Subcutaneous abdominal adipose tissue (tissue), 5 donors: ENCODE measurements around the gene MAGIX.
A peak's percentile ranks its signal among the peaks of the same experiment; 100 is the strongest.
"Not testable (repeated sequence)": the region's sequence is repeated elsewhere in the genome, so short reads cannot be mapped to it uniquely, and the experiment has no call there.

Experiments
- H3K27ac ChIP-seq: one replicate; pipeline ENCODE4 v1.7.0; 2013; ENCODE audit warnings: low read depth, mild to moderate bottlenecking, inconsistent platforms, low read length, moderate library complexity
- H3K27me3 ChIP-seq, 5 donors: one replicate each; pipeline ENCODE4 v1.7.0; 2013; ENCODE audit warnings: low read length in 5 of 5, inconsistent platforms in 1 of 5; ENCODE audit not compliant: control insufficient read depth in 5 of 5, insufficient read depth in 4 of 5
- H3K36me3 ChIP-seq, 5 donors: one replicate each; pipeline ENCODE4 v1.7.0; 2013; ENCODE audit warnings: low read length in 5 of 5; ENCODE audit not compliant: control insufficient read depth in 5 of 5, insufficient read depth in 5 of 5
- H3K4me1 ChIP-seq, 5 donors: one replicate each; pipeline ENCODE4 v1.7.0; 2013; ENCODE audit warnings: low read length in 5 of 5, mild to moderate bottlenecking in 3 of 5, moderate library complexity in 1 of 5; ENCODE audit not compliant: control insufficient read depth in 5 of 5, insufficient read depth in 5 of 5
- H3K4me3 ChIP-seq, 5 donors: one replicate each; pipeline ENCODE4 v1.7.0; 2013; ENCODE audit warnings: low read length in 5 of 5, low read depth in 1 of 5
- H3K9ac ChIP-seq, 5 donors: one replicate each; pipeline ENCODE4 v1.7.0; 2013; ENCODE audit warnings: low read length in 5 of 5, mild to moderate bottlenecking in 4 of 5, moderate library complexity in 3 of 5
- H3K9me3 ChIP-seq, 5 donors: one replicate each; pipeline ENCODE4 v1.7.0; 2013; ENCODE audit warnings: low read length in 5 of 5; ENCODE audit not compliant: control insufficient read depth in 5 of 5
- donor health status: healthy.
- donor health status: healthy.
- donor health status: healthy.
- donor health status: healthy.
- donor health status: healthy.

MAGIX gene

GRCh38 chrX:49167740-49168108 lies 5.2 kb downstream of the MAGIX start:
- Histone ChIP-seq H3K4me3 (peak overlapping the region; percentile 38 to 53 (median 48)), H3K9me3 (no peaks in the 10 kb centered on the region), H3K36me3 (no peaks in the 10 kb centered on the region), H3K4me1 (peaks cover 0 to 44% (median 24%) of the 10 kb centered on the region in 5 donors), H3K9ac (peak overlapping the region in 2 of 5 donors; percentile 1 to 23), H3K27me3 (peaks cover 0 to 5% (median 0%) of the 10 kb centered on the region in 5 donors), H3K27ac (peak overlapping the region; percentile 66)

GRCh38 chrX:49171752-49172279 lies 9.3 kb downstream of the MAGIX start, which contains the start of gene PLP2:
PLP2 (plus strand) TSS chrX:49171898; CDS start chrX:49172001, 103 bp downstream.
- Histone ChIP-seq H3K9me3 (peaks cover 0 to 2% (median 0%) of the 10 kb centered on the region in 5 donors), H3K27ac (peak within 1 kb of the TSS; percentile 77), H3K36me3 (peaks cover 0 to 14% (median 4%) of the 10 kb centered on the region in 5 donors), H3K27me3 (peaks cover 0 to 2% (median 0%) of the 10 kb centered on the region in 5 donors), H3K4me1 (peaks cover 0 to 29% (median 20%) of the 10 kb centered on the region in 5 donors), H3K4me3 (peak within 1 kb of the TSS; percentile 38 to 74 (median 66)), H3K9ac (peak within 1 kb of the TSS; percentile 59 to 71 (median 68))

GRCh38 chrX:49172280-49172780 lies 9.8 kb downstream of the MAGIX start:
- H3K9ac ChIP-seq = peak overlapping the region in 4 of 5 donors; percentile 66 to 71 (median 69)
- H3K27me3 ChIP-seq = peaks cover 0 to 2% (median 0%) of the 10 kb centered on the region in 5 donors
- peaks cover 0 to 2% (median 0%) of the 10 kb centered on the region in 5 donors for H3K9me3 ChIP-seq
- peaks cover 0 to 24% (median 14%) of the 10 kb centered on the region in 5 donors for H3K4me1 ChIP-seq
- H3K36me3 ChIP-seq = peaks cover 0 to 14% (median 4%) of the 10 kb centered on the region in 5 donors
- peak overlapping the region; percentile 77 for H3K27ac ChIP-seq
- peak overlapping the region; percentile 38 to 74 (median 66) for H3K4me3 ChIP-seq

- peaks cover 0 to 19% (median 11%) of the 10 kb centered on the region in 5 donors for H3K4me1 ChIP-seq
- not testable (repeated sequence) for H3K9ac ChIP-seq, H3K9me3 ChIP-seq, H3K4me3 ChIP-seq, H3K27me3 ChIP-seq
- peaks cover 0 to 24% (median 13%) of the 10 kb centered on the region in 5 donors for H3K36me3 ChIP-seq
- peak overlapping the region; percentile 77 for H3K27ac ChIP-seq
Observed at GRCh38 chrX:49173544-49173943, 11.0 kb downstream of the MAGIX start.

- no peak overlapping the region for H3K9ac ChIP-seq
- peaks cover 0 to 36% (median 25%) of the 10 kb centered on the region in 5 donors for H3K36me3 ChIP-seq
- H3K27ac ChIP-seq = no peak overlapping the region
- H3K27me3 ChIP-seq = peaks cover 0 to 4% (median 2%) of the 10 kb centered on the region in 5 donors
- no peak overlapping the region for H3K4me3 ChIP-seq
- H3K9me3 ChIP-seq = peaks cover 0 to 2% (median 0%) of the 10 kb centered on the region in 5 donors
- H3K4me1 ChIP-seq = peaks cover 0 to 19% (median 11%) of the 10 kb centered on the region in 5 donors
Observed at GRCh38 chrX:49174723-49175122, 12.2 kb downstream of the MAGIX start.

- no peak overlapping the region for H3K4me3 ChIP-seq
- H3K9me3 ChIP-seq = peaks cover 0 to 2% (median 0%) of the 10 kb centered on the region in 5 donors
- H3K27me3 ChIP-seq = peaks cover 0 to 4% (median 2%) of the 10 kb centered on the region in 5 donors
- H3K4me1 ChIP-seq = peaks cover 0 to 19% (median 11%) of the 10 kb centered on the region in 5 donors
- peaks cover 0 to 40% (median 31%) of the 10 kb centered on the region in 5 donors for H3K36me3 ChIP-seq
- H3K27ac ChIP-seq = no peak overlapping the region
- no peak overlapping the region for H3K9ac ChIP-seq
Observed at GRCh38 chrX:49175435-49176274, 13.1 kb downstream of the MAGIX start.

- H3K9ac ChIP-seq = no peak overlapping the region
- peaks cover 0 to 44% (median 32%) of the 10 kb centered on the region in 5 donors for H3K36me3 ChIP-seq
- H3K4me3 ChIP-seq = no peak overlapping the region
- peaks cover 0 to 16% (median 10%) of the 10 kb centered on the region in 5 donors for H3K4me1 ChIP-seq
- H3K27ac ChIP-seq = no peak overlapping the region
- H3K9me3 ChIP-seq = peaks cover 0 to 2% (median 0%) of the 10 kb centered on the region in 5 donors
- peaks cover 0 to 4% (median 2%) of the 10 kb centered on the region in 5 donors for H3K27me3 ChIP-seq
Observed at GRCh38 chrX:49176421-49177326, 14.1 kb downstream of the MAGIX start.

GRCh38 chrX:49177338-49177833 lies 14.8 kb downstream of the MAGIX start:
- peaks cover 0 to 47% (median 36%) of the 10 kb centered on the region in 5 donors for H3K36me3 ChIP-seq
- H3K27ac ChIP-seq = no peak overlapping the region

GRCh38 chrX:49177873-49178480 lies 15.4 kb downstream of the MAGIX start:
- Histone ChIP-seq H3K27ac (no peak overlapping the region), H3K4me3 (no peak overlapping the region), H3K4me1 (peaks cover 0 to 4% (median 3%) of the 10 kb centered on the region in 5 donors), H3K9me3 (peaks cover 0 to 2% (median 0%) of the 10 kb centered on the region in 5 donors), H3K27me3 (peaks cover 0 to 4% (median 2%) of the 10 kb centered on the region in 5 donors), H3K36me3 (peaks cover 0 to 50% (median 37%) of the 10 kb centered on the region in 5 donors), H3K9ac (no peak overlapping the region)

More at GRCh38 chrX:49177338-49177833, 14.8 kb downstream of the MAGIX start:
- Histone ChIP-seq H3K9ac (no peak overlapping the region), H3K4me1 (peaks cover 0 to 9% (median 7%) of the 10 kb centered on the region in 5 donors), H3K27me3 (peaks cover 0 to 4% (median 2%) of the 10 kb centered on the region in 5 donors), H3K9me3 (peaks cover 0 to 2% (median 0%) of the 10 kb centered on the region in 5 donors), H3K4me3 (no peak overlapping the region)
